ENCODE measurements around the gene PTGES2. TPM values are rescaled to one million over a fixed set of nuclear protein-coding genes. Genes with fewer than 3 reads are reported as not detected.
"Not testable (repeated sequence)": the region's sequence is repeated elsewhere in the genome, so short reads cannot be mapped to it uniquely, and the experiment has no call there.

PTGES2 gene
- total RNA-seq, 1 donor from 2014 or later: 72.2 TPM

- peak; percentile 53 for DNase-seq (ENCODE audit: low read depth, low spot score)
- H3K27ac Mint-ChIP-seq (ENCODE audit: unreplicated experiment); H3K9me3 Mint-ChIP-seq; H3K36me3 Mint-ChIP-seq (ENCODE audit: low read depth); H3K27me3 Mint-ChIP-seq (ENCODE audit: low read depth): not testable (repeated sequence)
- peaks cover 24% of the 10 kb centered on the region for H3K4me1 Mint-ChIP-seq
- peak; percentile 61 for TF ChIP-seq CTCF (conservative IDR thresholded peaks at IDR 0.05)
- peak overlapping the region; percentile 99 for H3K4me3 Mint-ChIP-seq
Measured at GRCh38 chr9:128129976-128130590, 2.6 kb upstream of the PTGES2 start.

DNA sequence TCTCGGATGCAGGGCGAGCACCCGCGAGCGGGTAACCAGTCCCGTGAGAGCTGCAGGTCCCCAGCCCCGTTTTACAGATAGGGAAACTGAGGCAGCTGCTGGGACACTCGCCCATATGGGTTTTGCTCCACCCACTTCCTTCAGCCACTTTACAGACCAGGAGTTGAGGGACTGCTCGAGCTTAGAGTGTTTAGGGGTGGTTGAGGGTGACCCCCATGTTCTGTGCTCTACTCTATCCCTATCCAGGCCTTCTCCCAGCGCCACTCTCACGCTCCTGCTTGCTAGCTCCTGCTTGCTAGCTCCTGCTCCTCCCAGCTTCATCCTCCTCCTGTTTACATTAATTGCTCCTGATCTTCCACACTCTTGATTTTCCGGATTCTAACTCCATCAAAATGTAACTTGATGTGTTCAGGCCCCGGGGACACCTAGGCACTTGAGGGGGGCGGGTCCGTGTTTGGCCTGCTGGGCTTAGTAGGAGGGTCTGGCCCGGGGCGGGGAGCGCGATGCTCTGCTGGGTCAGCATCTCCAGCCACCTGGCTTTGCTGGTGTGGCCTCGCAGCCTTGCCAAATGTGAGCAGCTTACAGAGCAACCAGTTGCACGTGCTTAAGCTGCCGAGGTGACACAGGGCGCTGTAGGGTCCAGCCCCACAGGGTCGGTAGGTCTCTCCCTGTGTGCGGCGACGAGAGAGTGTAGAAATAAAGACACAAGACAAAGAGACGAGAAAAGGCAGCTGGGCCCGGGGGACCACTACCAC is 1.5 kb upstream of the PTGES2 start:
- H3K36me3 Mint-ChIP-seq (ENCODE audit: low read depth): peaks cover 6% of the 10 kb centered on the region
- H3K9me3 Mint-ChIP-seq: peaks cover 4% of the 10 kb centered on the region
- peak overlapping the region; percentile 99 for H3K4me3 Mint-ChIP-seq
- peak overlapping the region; percentile 87 for H3K27ac Mint-ChIP-seq (ENCODE audit: unreplicated experiment)
- no peak for TF ChIP-seq CTCF (conservative IDR thresholded peaks at IDR 0.05)
- H3K4me1 Mint-ChIP-seq: peaks cover 25% of the 10 kb centered on the region
- peaks cover 9% of the 10 kb centered on the region for H3K27me3 Mint-ChIP-seq (ENCODE audit: low read depth)
- no peak for DNase-seq (ENCODE audit: low read depth, low spot score)

- H3K4me3 Mint-ChIP-seq: peak overlapping the region; percentile 99
- H3K27me3 Mint-ChIP-seq (ENCODE audit: low read depth): peaks cover 7% of the 10 kb centered on the region
- H3K36me3 Mint-ChIP-seq (ENCODE audit: low read depth): peaks cover 6% of the 10 kb centered on the region
- H3K27ac Mint-ChIP-seq (ENCODE audit: unreplicated experiment): peak overlapping the region; percentile 99
- peaks cover 4% of the 10 kb centered on the region for H3K9me3 Mint-ChIP-seq
- H3K4me1 Mint-ChIP-seq: peaks cover 25% of the 10 kb centered on the region
- TF ChIP-seq CTCF (conservative IDR thresholded peaks at IDR 0.05): no peak
- peak; percentile 76 for DNase-seq (ENCODE audit: low read depth, low spot score)
Measured at GRCh38 chr9:128127990-128128835, 684 bp upstream of the PTGES2 start.

GRCh38 chr9:128125580-128126354 is 1.8 kb downstream of the PTGES2 start:
- H3K36me3 Mint-ChIP-seq (ENCODE audit: low read depth): peaks cover 6% of the 10 kb centered on the region
- peak overlapping the region; percentile 88 for H3K4me3 Mint-ChIP-seq
- H3K9me3 Mint-ChIP-seq: peaks cover 4% of the 10 kb centered on the region
- no peaks in the 10 kb centered on the region for H3K27me3 Mint-ChIP-seq (ENCODE audit: low read depth)
- peak overlapping the region; percentile 35 for H3K27ac Mint-ChIP-seq (ENCODE audit: unreplicated experiment)
- no peak for TF ChIP-seq CTCF (conservative IDR thresholded peaks at IDR 0.05)
- H3K4me1 Mint-ChIP-seq: peaks cover 25% of the 10 kb centered on the region
- no peak for DNase-seq (ENCODE audit: low read depth, low spot score)
